Activated CD4-positive, alpha-beta T cell treated with anti-CD3 and anti-CD28 coated beads, Interleukin-2, amount 50 U/mL, for 1 hour (primary cell): ENCODE measurements around the gene ASTN2.

Source experiments
- DNase-seq: peaks from one replicate; pipeline ENCODE4 v3.0.0-alpha.2; 2020

ASTN2 gene

DNA sequence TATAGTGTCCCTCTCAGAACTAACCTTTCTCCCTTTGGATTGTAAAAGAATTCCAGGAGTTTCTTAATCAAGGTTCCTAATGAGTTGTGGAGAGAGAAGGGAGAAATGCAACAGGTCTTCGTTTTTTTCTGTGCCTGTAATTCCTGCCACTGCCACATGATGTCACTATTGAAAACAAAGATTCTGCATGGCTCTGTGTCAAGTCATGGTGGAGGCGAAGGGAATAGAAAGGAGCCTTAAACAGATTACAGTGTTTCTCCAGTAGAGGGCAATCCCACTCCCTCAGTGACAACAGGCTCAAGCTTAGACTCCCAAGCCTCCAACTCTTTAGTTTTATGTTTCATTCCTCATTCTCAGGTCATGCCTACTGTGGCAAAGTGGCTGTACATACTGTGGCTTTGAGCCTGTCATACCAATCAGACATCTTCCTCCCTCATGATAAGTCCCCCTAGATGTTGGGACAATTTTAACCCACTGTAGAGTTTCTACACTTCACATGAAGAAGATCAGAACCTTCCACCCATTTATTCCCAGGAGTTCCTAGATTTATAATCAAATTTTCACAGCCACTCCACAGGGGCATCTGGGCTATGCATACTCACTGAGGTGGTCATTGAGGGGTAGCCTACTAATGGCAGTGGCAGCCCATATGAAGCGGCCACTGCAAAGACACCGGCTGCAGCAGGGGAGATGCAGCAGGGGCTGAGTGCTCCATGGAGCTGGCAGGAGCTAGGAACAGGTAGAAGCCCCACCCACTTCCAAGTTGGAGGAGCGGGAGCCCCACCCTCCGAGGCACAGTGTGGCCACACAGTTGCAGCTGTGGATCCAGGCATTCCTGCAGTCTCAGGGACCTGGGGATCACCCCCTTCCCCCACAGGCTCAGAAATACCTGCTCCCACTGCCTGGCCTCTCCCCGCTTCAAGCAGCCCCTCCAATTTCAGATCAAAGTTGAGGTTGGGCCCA, 825.2 kb downstream of the ASTN2 start:
- DNase-seq, result no peak

DNA sequence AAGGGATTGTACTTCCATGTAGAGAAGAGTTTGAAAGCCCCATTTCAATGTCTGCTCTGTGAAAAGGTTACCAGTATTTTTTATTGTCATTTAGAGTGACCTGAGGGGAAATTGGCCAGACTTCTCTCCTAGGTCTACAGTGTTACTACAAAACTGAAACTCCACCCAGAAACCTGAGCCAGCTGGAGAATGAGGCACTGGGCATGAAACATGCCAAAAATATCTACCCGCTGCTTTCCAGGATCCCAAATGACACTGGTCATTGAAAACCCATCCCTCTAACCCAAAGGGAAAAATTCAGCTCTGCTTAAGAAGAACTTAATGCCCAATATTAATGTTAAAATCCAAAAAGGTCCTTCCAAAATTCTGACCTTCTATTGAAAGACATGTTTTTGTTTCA, 826.9 kb downstream of the ASTN2 start:
- no peak for DNase-seq

DNA sequence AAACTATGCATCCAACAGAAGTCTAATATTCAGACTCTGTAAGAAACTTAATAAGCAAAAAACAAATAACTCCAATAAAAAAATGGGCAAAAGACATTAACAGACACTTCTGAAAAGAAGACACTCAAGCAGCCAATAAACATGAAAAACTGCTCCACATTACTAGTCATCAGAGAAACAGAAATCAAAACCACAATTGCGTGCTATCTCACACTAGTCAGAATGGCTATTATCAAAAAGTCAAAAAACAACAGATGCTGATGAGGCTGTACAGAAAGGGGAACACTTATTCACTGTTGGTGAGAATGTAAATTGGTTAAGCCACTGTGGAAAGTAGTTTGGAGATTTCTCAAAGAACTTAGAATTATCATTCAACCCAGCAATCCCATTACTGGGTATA, 829.0 kb downstream of the ASTN2 start:
- DNase-seq, result no peak

DNA sequence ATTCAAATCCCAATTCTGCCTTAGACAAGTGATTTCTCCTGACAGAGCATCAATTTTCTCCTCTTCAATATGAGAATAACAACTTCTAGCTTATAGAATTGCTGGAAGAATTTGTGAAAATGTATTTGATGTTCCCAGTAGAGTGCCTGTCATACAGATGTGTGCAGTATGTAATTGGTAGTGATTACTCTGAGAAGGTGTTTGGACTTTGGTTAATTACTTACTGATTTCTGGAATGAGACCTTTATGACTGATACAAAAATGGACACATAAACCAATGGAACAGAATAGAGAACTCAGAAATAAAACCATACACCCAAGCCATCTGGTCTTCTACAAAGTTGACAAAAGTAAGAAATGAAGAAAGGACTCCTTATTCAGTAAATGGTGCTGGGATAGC, 829.7 kb downstream of the ASTN2 start:
- DNase-seq, result no peak

DNA sequence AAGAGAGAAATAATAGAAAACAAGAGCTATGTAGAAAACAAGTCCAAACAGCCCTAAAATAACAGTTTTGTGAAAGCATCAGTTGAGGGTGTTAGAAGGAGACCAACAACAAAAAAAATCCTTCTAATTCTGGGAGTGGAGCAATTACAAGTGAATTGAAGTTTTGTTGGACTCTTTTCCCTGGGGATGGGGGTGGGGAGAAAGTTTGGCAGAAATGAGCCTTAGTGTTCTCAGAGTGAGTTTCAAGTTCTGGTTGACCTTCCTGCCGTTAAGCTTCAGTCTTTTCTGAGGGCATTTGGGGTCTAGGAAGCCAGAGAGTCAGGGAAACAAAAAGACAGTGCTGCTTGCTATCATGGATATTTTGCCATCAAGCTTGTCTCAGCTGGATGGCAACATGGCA, 834.0 kb downstream of the ASTN2 start:
- no peak for DNase-seq

DNA sequence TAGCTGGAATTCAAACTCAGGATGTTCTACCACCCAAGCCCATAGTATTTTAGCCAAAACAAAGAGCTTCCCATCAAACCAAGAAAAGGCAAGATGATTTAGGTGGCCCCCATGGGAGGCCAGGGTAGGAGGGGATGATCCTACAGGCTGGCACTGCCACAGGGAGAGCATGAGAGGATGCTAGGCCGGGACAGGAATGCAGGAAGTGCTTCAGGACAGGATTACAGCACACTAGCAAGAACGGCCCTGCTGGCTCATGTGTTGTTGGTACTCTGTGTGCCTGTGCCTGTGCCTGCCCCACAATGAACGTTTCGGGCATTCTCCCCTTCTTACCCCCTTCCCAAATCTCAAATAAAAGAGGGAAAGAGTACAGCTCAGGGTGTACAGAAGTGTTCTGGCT, 838.5 kb downstream of the ASTN2 start:
- no peak for DNase-seq

DNA sequence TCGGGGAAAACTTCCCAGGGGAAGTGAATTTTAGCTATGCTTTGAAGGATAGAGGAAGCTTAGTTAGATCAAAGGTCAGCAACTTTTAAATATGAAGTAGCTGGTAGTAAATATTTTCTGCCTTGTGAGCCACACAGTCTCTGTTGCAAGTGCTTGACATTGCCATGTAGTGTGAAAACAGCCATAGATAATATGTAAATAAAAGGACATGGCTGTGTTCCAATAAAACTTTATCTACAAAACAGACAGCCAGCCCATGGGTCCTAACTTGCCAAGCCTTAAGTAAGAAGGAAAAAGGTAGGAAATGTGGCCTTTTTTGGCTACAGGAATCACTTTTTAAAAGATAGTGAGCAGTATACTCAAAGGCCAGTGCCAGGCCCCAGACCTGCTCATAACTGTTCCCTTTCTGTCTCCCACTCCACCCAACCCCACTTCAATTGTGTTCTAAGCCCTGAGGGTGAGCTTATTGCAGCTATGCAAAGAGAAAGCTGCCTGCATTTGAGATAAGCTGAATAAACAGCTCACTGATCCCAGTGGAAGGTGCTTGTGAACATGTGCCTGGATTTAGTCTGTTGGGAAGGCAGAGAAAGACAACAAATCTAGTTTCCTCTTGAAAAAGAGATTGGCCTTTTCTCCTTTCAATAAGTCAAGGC, 840.7 kb downstream of the ASTN2 start:
- no peak for DNase-seq

DNA sequence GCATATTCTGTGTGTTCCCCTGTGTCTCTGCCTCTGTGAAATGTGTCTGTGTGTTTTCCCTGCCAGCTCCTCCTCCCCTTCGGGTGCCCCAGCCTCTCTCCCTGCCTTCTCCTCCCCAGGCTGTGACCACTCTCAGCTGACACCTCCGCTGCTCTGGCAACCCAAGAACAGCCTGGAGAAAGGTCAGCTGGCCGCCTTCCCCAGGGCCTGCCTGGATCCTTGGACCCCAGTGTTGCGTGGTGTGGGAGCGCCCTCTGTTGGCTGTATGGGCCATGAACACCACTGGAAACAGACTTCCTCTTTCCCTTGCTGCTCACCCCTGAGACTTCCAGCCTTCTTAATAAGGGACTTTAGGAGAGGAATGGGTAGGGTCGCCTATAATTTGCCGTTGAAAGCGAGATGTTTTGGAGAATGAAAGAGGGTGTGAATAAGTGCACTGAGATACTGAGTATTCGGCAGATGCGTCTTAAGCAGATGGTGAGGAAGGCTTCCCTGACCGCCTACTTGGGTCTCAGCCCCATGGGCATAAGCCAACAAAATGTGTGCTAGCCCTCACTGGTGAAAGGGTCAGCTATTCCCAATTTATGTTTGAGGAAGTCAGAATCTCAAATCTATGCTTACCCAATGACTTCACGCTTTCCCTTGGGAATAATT, 842.6 kb downstream of the ASTN2 start:
- no peak for DNase-seq

DNA sequence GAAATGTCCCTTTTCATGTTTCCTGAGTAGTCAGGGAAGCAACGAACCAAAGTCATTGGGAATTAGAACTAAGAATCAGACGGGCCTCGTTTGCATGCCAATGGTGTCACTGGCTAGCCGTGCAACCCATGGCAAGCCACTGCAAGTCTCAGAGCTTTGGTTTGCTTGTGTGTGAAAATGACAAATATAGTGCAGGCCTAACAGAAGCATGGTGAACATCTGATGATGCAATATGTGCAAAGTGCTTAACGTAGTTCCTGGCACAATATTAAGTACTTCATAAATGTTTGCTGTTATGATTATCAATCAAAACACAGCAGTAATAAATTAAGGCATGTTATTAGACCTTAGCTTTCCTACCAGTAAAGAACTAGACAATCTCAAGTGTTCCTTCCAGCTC, 845.7 kb downstream of the ASTN2 start:
- no peak for DNase-seq

DNA sequence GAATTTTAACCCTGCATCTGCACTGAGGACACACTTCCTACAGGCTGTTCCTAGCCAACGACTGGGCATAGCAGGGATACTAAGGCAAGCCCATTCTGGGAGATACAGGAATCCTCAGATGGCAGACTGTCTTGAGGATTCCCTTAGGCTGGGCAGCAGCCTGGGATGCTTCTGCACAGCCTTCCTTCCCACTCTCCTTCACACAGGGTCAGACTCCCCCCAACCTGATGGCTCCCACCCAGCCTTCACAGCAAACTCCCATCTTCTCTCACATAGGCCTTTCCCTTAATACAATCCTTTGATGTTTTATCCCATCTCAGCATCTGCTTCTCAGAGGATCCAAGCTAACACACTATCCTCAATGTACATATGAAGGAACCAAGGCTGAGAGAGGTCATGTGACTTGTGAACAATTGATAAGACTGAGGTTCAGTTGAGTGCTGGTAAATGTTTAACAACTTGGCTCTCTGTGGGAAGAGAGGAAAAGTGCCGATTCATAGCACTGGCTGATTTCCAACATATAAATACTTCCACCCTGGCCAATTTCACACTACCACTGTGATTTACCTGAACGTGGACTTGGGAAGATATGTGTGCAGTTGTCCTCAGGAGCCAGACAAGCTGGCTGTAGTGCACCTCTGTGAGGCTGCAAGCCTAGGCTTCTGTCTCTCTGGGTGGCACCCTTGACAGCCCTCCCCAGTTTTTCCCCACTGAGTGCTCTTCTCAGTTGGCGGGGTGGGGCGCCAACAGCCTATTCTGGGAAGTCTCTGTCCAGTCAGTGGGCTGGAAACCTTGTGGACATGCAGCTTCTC, 848.0 kb downstream of the ASTN2 start:
- DNase-seq, result no peak

DNA sequence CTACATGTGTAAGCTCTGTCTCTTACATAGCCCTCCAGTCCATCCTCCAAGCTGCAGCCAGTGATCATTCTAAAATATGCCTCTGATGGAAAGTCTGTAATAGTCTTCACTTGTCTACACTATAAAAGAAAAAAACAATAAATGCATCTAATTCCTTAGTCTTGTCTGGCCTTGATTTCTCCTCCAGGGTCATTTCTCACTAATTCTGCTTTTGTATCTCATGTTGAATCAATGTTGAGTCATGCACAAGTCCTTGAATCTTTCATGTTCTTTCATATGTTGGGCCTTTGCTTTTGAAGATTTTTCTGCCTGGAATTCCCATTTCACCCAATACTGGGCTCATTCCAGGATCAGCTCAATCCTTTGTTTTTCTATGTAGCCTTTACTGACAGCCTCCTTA, 848.9 kb downstream of the ASTN2 start:
- DNase-seq, result no peak

DNA sequence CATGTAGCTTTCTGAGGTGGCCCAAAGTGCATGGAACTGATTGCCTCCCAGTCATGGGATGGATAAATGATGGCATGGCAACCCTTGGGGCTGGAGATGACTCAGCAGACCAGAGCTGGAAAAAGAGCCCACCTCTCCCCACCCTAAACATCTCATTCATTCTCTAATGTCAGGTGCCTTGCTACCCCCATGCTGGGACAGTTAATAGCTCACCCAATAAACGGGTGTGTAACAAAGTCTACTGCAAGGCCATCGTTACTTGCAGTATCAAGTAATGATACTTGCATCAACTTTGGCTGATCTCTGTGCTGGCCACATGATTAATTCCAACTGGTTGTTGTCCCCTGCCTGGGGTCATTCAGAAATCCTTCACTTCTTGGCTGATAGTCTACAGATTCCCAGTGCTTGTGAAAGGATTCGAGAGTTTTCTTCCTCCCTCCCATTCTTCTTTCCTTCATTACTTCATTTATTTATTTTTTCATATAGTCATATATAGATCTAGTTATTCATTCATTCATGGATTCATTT, 850.5 kb downstream of the ASTN2 start:
- DNase-seq, result no peak

DNA sequence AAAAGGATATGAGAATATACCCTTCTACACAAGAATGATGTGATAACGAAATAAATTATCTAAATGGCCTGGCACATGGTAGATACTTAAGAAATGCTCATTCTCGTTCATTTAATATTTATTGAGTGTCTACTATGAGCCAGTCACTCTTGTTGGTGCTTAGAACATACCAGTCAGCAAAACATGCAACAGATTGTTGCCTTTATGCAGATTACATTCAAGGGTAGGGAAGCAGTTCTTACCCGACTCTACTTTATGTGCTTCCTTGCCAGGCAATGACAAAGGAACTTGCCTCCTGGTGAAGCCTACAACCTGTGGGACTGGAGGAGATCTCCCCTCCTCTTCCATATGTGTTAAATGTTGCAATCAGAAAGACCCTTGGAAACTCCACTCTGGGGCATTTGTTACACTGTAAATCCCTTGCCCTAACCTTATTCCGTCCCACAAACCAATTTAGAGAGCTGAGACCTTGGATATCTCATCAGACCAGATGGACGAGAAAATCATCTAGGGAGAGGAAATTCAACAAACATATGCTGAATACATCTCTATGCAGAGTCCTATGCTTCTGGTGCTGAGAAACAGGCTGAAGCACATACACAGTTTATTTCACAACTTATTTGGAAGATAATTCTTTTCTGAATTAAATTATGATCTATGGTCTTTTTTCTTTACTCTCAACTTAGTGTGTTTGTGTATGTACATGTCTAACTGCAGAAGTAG, 855.9 kb downstream of the ASTN2 start:
- DNase-seq, result no peak

DNA sequence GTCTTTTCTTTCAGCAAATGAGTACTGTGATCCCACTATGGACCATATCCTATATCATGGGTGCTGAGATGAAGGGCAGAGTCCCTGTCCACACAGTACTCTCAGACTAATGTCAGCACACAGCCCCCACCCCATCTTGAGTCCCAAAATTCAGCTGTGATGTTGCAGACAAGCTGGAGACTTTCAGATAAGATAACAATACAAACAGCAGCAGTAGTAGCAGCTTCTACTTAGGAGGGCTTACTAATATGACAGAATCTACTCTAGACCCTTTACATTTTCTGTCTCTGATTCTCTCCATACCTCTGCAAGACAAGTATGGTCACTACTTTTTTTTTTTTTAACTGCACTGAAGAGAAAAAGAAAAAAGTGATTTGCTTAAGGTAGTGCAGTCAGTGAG, 856.8 kb downstream of the ASTN2 start:
- DNase-seq, result no peak

DNA sequence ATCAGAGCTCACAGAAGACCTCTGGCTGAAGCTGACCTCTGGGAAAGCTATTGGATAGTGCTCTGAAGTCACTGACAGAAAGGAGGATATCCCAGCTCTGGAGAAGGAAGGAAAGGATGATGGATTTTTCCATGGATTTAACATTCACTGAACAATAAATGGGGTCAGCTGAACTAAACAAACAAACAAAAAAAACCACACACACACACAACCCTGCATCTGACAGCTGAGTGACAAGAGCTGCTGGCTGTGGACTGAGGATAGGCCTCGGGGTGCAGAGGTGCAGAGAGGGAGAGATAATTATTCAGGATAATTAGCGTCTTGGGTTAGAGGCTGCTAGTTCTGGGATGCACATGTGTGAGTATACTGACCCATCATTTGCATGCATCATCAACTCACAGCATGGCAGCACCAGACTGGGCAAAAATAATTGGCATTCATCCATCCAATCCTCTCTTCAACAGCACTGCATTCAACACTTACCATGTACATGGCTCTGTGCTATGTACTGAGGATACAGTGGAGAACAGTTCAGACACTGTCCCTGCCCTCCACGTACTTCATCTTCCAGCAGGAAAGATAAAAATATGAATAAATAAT, 859.2 kb downstream of the ASTN2 start:
- DNase-seq, result no peak

DNA sequence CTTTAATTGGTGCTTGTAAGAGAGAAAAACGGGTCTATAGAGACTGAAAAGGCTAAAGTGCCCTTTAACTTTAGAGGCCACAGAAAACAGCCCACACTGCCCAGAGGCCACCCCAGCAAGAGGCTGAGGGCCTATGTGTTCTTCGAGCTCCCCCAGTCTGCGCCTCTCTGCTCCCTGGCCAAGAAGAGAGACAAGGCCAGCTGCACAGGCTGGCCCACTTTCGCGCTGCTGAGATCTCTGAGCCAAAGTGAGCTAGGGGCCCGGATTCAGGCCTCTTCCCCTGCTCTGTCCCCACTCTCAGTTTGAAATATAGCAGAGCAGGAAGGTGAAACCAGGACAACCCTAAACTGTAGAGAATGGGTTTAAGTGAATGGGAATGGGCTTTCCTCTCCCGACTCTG, 859.7 kb downstream of the ASTN2 start:
- no peak for DNase-seq

DNA sequence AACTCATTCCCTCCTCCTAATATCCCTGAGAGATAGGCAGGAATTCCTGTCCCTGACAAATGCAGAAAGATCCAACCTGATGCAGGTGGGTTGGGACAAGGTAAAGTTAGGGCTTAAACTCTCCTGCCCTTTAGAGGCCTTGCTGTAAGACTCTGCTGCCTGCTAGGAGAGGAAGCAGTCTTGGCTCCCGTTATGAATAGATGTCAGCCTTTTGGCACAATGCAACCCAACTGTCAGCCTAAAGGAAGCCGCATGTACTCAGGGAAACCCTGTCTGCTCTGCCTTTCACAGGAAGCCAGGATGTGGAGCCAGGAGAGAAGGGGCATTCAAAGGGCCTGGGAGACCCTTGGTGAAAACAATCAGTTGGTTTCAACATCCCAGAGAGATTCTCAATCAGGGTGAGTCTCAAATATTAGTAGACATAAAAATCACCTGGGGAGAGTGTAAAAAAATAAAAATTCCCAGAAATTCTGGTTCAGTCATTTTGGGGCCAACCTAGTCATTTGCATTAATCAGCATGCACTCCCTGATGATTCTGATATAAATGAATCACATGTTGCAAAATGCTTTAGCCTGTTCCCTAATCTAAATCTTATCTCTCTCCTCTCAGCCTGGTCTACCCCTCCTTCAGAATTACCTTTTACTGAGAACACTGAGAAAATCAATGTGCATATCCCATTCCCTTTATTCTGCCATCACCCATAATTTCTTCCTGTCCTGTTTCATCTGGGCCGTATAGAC, 864.0 kb downstream of the ASTN2 start:
- no peak for DNase-seq

DNA sequence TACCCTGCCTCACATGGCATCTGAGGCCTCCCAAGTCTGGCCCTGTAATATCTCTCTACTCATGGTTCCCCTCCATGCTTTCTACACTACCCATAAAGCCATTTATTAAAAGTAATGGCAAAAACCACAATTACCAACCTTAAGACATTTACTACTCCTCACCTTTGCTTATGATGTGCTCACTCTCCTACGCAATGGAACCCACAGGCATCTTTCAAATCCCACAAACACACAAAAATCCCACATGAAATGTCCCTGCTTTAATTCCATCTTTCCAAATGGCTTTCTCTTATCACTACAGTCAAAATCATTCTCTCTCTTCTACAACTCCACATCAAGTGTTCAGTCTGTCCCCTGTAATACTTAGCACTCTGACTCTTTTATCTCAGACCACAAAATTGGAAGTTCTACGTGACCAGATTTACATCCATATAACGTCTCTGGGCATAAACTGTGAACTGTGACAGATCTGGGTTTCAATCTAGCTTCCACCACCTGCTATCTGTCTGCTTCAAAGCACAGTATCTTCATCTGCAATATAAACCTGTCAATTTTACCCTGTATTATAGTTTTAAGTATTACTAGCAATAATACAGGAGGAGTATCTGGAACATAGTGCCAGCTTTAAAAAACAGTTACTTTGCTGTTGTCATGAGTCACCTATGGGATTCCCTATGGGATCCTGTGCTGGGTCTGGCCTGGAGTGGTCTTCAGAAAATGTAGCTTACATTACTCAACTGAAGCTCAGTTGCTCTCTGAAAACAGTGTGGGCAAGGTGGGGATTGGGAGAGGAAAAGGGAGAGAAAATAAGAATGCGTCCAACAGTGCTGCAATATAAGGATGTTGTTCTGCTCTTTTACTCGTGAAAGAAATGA, 864.8 kb downstream of the ASTN2 start:
- DNase-seq, result no peak

DNA sequence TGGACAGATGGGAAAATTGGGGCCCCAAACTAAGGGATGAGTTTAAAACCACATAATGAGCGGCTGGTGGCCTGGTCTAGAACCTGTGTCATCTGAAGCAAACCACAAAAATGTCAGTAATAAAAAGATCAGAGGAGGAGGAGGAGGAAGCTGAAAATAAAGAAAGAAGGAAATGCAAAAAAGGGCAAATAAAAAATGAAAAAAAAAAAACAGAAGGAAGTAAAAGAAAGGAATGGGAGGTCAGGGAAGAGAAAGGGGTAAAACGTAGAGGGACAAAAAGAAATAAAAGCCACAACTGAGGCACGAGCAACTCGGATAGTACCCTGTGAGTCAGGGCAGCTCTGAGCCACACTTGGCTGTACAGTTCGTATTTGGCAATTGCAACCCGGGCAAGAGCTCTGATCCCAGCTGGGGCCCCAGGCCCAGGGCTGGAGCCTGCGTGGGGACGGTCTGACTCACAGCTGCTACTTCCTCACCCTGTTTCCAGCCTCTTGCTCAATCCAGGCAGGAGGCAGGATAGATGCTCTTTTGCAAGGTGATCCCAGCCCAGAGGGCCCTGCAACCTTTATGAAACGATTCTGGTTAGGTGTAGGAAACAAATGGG, 865.7 kb downstream of the ASTN2 start:
- no peak for DNase-seq
